IPS DF 6.9 (cell line): ENCODE measurements around the gene GOLGA1.
"Not testable (repeated sequence)": the region's sequence is repeated elsewhere in the genome, so short reads cannot be mapped to it uniquely, and the experiment has no call there.

Experiments
- DNase-seq: peaks from one replicate; pipeline ENCODE4 v3.0.0-alpha.2; 2013; ENCODE audit warnings: low read depth, low spot score
- H3K27ac ChIP-seq: one replicate; pipeline ENCODE4 v1.5.1; 2013; ENCODE audit warnings: low read length, control low read depth
- H3K27me3 ChIP-seq: 2 replicates; pipeline ENCODE4 v1.6.1; 2013; ENCODE audit warnings: mild to moderate bottlenecking, low read length; ENCODE audit not compliant: control insufficient read depth, insufficient read depth
- H3K36me3 ChIP-seq: 2 replicates; pipeline ENCODE4 v1.6.1; 2013; ENCODE audit warnings: low read length; ENCODE audit not compliant: control insufficient read depth, insufficient read depth
- H3K4me1 ChIP-seq: 2 replicates; pipeline ENCODE4 v1.6.1; 2013; ENCODE audit warnings: low read length; ENCODE audit not compliant: control insufficient read depth, insufficient read depth
- H3K4me3 ChIP-seq: 2 replicates; pipeline ENCODE4 v1.5.1; 2013; ENCODE audit warnings: mild to moderate bottlenecking, low read length
- H3K9me3 ChIP-seq: 2 replicates; pipeline ENCODE4 v1.6.1; 2013; ENCODE audit warnings: low read length, inconsistent platforms; ENCODE audit not compliant: control insufficient read depth, insufficient read depth
- WGBS: extraction: QIAGEN DNeasy Blood & Tissue Kit; methylation state at CpG from one replicate; pipeline ENCODE4 v1.1.7; 2013; ENCODE audit warnings: mixed read lengths, missing lambda C conversion rate; ENCODE audit not compliant: insufficient read length, insufficient coverage; 5-methylcytosine and 5-hydroxymethylcytosine counted together

The GOLGA1 gene

GRCh38 chr9:124838567-124839275 is 102.2 kb downstream of the GOLGA1 start:
- not testable (repeated sequence) for H3K4me1 ChIP-seq, H3K9me3 ChIP-seq, DNase-seq, H3K36me3 ChIP-seq, H3K27ac ChIP-seq, H3K4me3 ChIP-seq, H3K27me3 ChIP-seq
- no CpG with 5 or more reads among the region's 52 CpGs for WGBS

GRCh38 chr9:124838132-124838531 is 102.8 kb downstream of the GOLGA1 start:
- not testable (repeated sequence) for H3K4me3 ChIP-seq, DNase-seq, H3K36me3 ChIP-seq, H3K4me1 ChIP-seq, H3K27ac ChIP-seq, H3K27me3 ChIP-seq, H3K9me3 ChIP-seq
- no CpG with 5 or more reads among the region's 5 CpGs for WGBS

GRCh38 chr9:124835026-124835557 is 105.8 kb downstream of the GOLGA1 start:
- Histone ChIP-seq H3K27me3 (no peaks in the 10 kb centered on the region), H3K4me3 (no peak overlapping the region), H3K9me3 (no peaks in the 10 kb centered on the region), H3K36me3 (no peaks in the 10 kb centered on the region), H3K4me1 (no peaks in the 10 kb centered on the region; the same call in 1 of the 2 replicates), H3K27ac (no peak overlapping the region)
- no CpG with 5 or more reads among the region's 13 CpGs for WGBS
- no peak for DNase-seq

GRCh38 chr9:124834591-124834990 is 106.3 kb downstream of the GOLGA1 start:
- no peak for DNase-seq
- Histone ChIP-seq H3K27me3 (no peaks in the 10 kb centered on the region), H3K27ac (no peak overlapping the region), H3K4me3 (no peak overlapping the region), H3K9me3 (no peaks in the 10 kb centered on the region), H3K36me3 (no peaks in the 10 kb centered on the region), H3K4me1 (no peaks in the 10 kb centered on the region; the same call in 1 of the 2 replicates)
- no CpG with 5 or more reads among the region's 7 CpGs for WGBS

GRCh38 chr9:124831642-124832364 is 109.1 kb downstream of the GOLGA1 start:
- Histone ChIP-seq H3K36me3 (no peaks in the 10 kb centered on the region), H3K4me1 (no peaks in the 10 kb centered on the region; the same call in 1 of the 2 replicates), H3K4me3 (no peak overlapping the region), H3K9me3 (no peaks in the 10 kb centered on the region), H3K27ac (no peak overlapping the region), H3K27me3 (no peaks in the 10 kb centered on the region)
- no peak for DNase-seq
- no CpG with 5 or more reads among the region's 9 CpGs for WGBS

GRCh38 chr9:124830593-124830992 is 110.3 kb downstream of the GOLGA1 start:
- no peaks in the 10 kb centered on the region for H3K36me3 ChIP-seq
- no peak overlapping the region for H3K4me3 ChIP-seq
- no peaks in the 10 kb centered on the region; the same call in 1 of the 2 replicates for H3K4me1 ChIP-seq
- no peak overlapping the region for H3K27ac ChIP-seq
- WGBS, result no CpG with 5 or more reads among the region's 4 CpGs
- no peaks in the 10 kb centered on the region for H3K27me3 ChIP-seq
- DNase-seq, result no peak
- H3K9me3 ChIP-seq, result no peaks in the 10 kb centered on the region

- WGBS, result no CpG with 5 or more reads among the region's 5 CpGs
- no peaks in the 10 kb centered on the region for H3K36me3 ChIP-seq
- H3K27ac ChIP-seq, result no peak overlapping the region
- H3K4me3 ChIP-seq, result no peak overlapping the region
- DNase-seq, result no peak
- no peaks in the 10 kb centered on the region for H3K9me3 ChIP-seq
- no peaks in the 10 kb centered on the region for H3K27me3 ChIP-seq
- no peaks in the 10 kb centered on the region; the same call in 1 of the 2 replicates for H3K4me1 ChIP-seq
Measured at GRCh38 chr9:124829334-124829669, 111.6 kb downstream of the GOLGA1 start.

GRCh38 chr9:124828489-124829333 is 112.2 kb downstream of the GOLGA1 start:
- no peaks in the 10 kb centered on the region for H3K36me3 ChIP-seq

More at GRCh38 chr9:124828489-124829333, 112.2 kb downstream of the GOLGA1 start:
- Histone ChIP-seq H3K27me3 (no peaks in the 10 kb centered on the region), H3K27ac (no peak overlapping the region), H3K9me3 (no peaks in the 10 kb centered on the region), H3K4me1 (no peaks in the 10 kb centered on the region; the same call in 1 of the 2 replicates), H3K4me3 (no peak overlapping the region)
- WGBS, result no CpG with 5 or more reads among the region's 2 CpGs
- no peak for DNase-seq
